Common myeloid progenitor, CD34-positive (primary cell): Measurements from ENCODE around the gene MARVELD1.
A peak's percentile ranks its signal among the peaks of the same experiment; 100 is the strongest.

Experiments
- CTCF ChIA-PET: fragments of 350-600 bp; sonication (Branson Sonifier 250); formaldehyde crosslinking; loops from one replicate; lab custom pipeline; 2021; ENCODE audit warnings: antibody characterized with exemption; lab: Charles Lee
- POLR2A ChIA-PET: fragments of 350-600 bp; sonication (Branson Sonifier 250); formaldehyde crosslinking; loops from one replicate; lab custom pipeline; 2021; ENCODE audit warnings: antibody characterized with exemption; lab: Charles Lee
- DNase-seq, 3 donors: peaks; one replicate each; pipeline versions ENCODE4 v3.0.0 to v3.0.0-alpha.2; 2013
- H3K27ac ChIP-seq, 2 experiments: 1 replicate in 1 of 2; 2 replicates in 1 of 2; pipeline ENCODE4 v1.7.0; 2013; ENCODE audit warnings: inconsistent platforms in 2 of 2, low read length in 2 of 2, mild to moderate bottlenecking in 2 of 2, low read depth in 1 of 2, moderate library complexity in 1 of 2; ENCODE audit not compliant: severe bottlenecking in 2 of 2, insufficient read depth in 1 of 2, poor library complexity in 1 of 2
- H3K27me3 ChIP-seq, 5 experiments: replicated peaks in 2 of 5; 1 replicate in 3 of 5; 2 replicates in 2 of 5; pipeline versions ENCODE4 v1.6.1 to v1.7.0; 2013; ENCODE audit warnings: low read length in 4 of 5, mild to moderate bottlenecking in 2 of 5, moderate library complexity in 2 of 5, inconsistent platforms in 1 of 5; ENCODE audit not compliant: insufficient read depth in 5 of 5, control insufficient read depth in 4 of 5
- H3K36me3 ChIP-seq, 4 experiments: 1 replicate in 2 of 4; 2 replicates in 2 of 4; pipeline versions ENCODE4 v1.6.1 to v1.7.0; 2013; ENCODE audit warnings: low read length in 3 of 4, control low read depth in 1 of 4, mild to moderate bottlenecking in 1 of 4; ENCODE audit not compliant: control insufficient read depth in 4 of 4, insufficient read depth in 4 of 4
- H3K4me1 ChIP-seq, 4 experiments: 1 replicate in 3 of 4; 2 replicates in 1 of 4; pipeline versions ENCODE4 v1.6.1 to v1.7.1; 2013; ENCODE audit warnings: low read length in 3 of 4, mild to moderate bottlenecking in 3 of 4, control low read depth in 1 of 4, inconsistent platforms in 1 of 4, moderate library complexity in 1 of 4; ENCODE audit not compliant: control insufficient read depth in 4 of 4, insufficient read depth in 4 of 4; ENCODE audit errors: control extremely low read depth in 1 of 4
- H3K4me3 ChIP-seq, 7 experiments: 1 replicate in 4 of 7; 2 replicates in 3 of 7; pipeline versions ENCODE4 v1.5.1 to v1.7.0; 2013; ENCODE audit warnings: mild to moderate bottlenecking in 7 of 7, low read length in 6 of 7, moderate library complexity in 6 of 7, inconsistent platforms in 2 of 7, low read depth in 2 of 7, control low read depth in 1 of 7; ENCODE audit not compliant: insufficient read depth in 4 of 7, control insufficient read depth in 1 of 7; ENCODE audit errors: extremely low read depth in 1 of 7
- H3K9me3 ChIP-seq, 5 experiments: 1 replicate in 4 of 5; 2 replicates in 1 of 5; pipeline versions ENCODE4 v1.6.1 to v1.7.1; 2013; ENCODE audit warnings: low read length in 4 of 5, mild to moderate bottlenecking in 2 of 5, inconsistent platforms in 1 of 5, low read depth in 1 of 5, moderate library complexity in 1 of 5; ENCODE audit not compliant: control insufficient read depth in 4 of 5, insufficient read depth in 2 of 5; ENCODE audit errors: control extremely low read depth in 1 of 5
- WGBS: methylation state at CpG from one replicate; pipeline ENCODE4 v1.1.5; 2013; ENCODE audit not compliant: insufficient coverage; 5-methylcytosine and 5-hydroxymethylcytosine counted together

MARVELD1 gene

DNA sequence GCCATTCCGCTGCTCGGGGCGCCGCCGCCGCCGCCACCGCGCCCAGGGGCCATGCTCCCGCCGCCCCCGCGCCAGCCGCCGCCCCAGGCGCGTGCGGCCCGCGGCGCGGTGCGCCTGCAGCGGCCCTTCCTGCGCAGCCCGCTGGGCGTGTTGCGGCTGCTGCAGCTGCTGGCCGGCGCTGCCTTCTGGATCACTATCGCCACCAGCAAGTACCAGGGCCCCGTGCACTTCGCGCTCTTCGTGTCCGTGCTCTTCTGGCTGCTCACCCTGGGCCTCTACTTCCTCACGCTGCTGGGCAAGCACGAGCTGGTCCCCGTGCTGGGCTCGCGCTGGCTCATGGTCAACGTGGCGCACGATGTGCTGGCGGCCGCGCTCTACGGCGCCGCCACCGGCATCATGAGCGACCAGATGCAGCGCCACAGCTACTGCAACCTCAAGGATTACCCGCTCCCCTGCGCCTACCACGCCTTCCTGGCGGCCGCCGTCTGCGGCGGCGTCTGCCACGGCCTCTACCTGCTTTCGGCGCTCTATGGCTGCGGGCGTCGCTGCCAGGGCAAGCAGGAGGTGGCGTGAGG is 383 bp downstream of the MARVELD1 start:
- under 1% methylated on average over 55 of the region's 69 CpGs for WGBS
- Histone ChIP-seq H3K4me1 (peaks cover 0 to 38% (median 30%) of the 10 kb centered on the region in 4 experiments), H3K9me3 (no peaks in the 10 kb centered on the region), H3K4me3 (peak overlapping the region; percentile 34 to 80 (median 64)), H3K36me3 (peaks cover 0 to 16% (median 9%) of the 10 kb centered on the region in 4 experiments), H3K27ac (peak overlapping the region in 1 of 2 experiments; percentile 64), H3K27me3 (no peaks in the 10 kb centered on the region)
- ChIA-PET CTCF (interaction anchor here (4.0 to 21.7 kb wide), 4 partner anchors 11 to 36 kb away, joined by 9 to 623 read pairs (median 29); partner anchors contain the start of genes AVPI1 and ZFYVE27), POLR2A (interaction anchor here (0.9 to 1.3 kb wide), 3 partner anchors 17 to 26 kb away, joined by 3 to 4 read pairs (median 3); no protein-coding TSS in a partner anchor)
- DNase-seq = peak; percentile 60 to 83 (median 69)

DNA sequence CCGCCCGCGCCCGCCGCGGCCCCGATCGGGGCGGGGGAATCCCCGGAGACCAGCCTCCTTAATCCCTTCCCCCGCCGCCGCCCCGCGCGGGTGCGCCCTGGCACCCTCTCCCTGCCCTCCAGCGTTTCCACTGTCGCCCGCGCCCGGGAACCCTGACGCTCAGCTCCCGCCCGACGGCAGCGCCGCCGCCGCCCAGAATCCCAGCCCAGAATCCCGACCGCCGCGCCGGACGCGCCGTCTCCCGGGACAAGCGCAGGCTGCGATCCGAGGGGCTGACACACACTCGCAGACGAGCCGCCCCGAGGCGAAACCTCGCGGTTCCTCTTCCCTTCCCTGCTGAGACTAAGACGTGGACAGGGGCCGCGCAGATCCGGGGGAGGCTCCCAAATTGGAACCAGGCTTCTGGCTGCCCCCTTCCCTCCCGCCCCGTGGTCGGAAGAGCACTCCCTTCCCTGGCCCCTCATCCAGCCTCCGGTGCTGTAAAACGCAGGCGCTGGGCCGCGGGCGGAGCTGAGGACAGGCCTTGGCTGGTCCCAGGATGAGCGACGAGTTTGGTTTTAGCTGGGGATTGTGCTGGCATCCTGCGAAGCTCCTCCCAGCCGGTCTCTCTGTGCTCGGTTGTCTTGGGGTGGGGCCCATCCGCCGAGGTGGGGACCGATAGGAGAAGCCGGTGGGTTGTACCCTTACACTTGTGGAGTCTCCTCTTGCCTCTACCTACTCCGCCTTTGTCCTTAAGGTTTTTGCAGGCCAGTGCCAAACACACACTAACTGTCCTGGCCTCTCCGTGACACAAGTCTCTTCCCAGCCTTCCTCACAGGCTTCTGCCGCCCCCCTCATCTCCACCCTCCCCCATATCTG is 1.1 kb downstream of the MARVELD1 start:
- H3K27ac ChIP-seq = peak overlapping the region in 1 of 2 experiments; percentile 64
- H3K4me1 ChIP-seq = peaks cover 0 to 38% (median 30%) of the 10 kb centered on the region in 4 experiments
- no peaks in the 10 kb centered on the region for H3K9me3 ChIP-seq
- 3% methylated on average over 37 of the region's 74 CpGs for WGBS
- peak overlapping the region; percentile 34 to 80 (median 64) for H3K4me3 ChIP-seq
- POLR2A ChIA-PET = interaction anchor here (1.2 to 1.3 kb wide), 2 partner anchors 17 to 22 kb away, joined by 3 to 4 read pairs; no protein-coding TSS in a partner anchor
- CTCF ChIA-PET = interaction anchor here (4.0 to 21.7 kb wide), 4 partner anchors 12 to 37 kb away, joined by 9 to 623 read pairs (median 29); partner anchors contain the start of genes AVPI1 and ZFYVE27
- H3K27me3 ChIP-seq = no peaks in the 10 kb centered on the region
- H3K36me3 ChIP-seq = peaks cover 0 to 16% (median 9%) of the 10 kb centered on the region in 4 experiments
- DNase-seq = peak; percentile 44 to 80 (median 76)

DNA sequence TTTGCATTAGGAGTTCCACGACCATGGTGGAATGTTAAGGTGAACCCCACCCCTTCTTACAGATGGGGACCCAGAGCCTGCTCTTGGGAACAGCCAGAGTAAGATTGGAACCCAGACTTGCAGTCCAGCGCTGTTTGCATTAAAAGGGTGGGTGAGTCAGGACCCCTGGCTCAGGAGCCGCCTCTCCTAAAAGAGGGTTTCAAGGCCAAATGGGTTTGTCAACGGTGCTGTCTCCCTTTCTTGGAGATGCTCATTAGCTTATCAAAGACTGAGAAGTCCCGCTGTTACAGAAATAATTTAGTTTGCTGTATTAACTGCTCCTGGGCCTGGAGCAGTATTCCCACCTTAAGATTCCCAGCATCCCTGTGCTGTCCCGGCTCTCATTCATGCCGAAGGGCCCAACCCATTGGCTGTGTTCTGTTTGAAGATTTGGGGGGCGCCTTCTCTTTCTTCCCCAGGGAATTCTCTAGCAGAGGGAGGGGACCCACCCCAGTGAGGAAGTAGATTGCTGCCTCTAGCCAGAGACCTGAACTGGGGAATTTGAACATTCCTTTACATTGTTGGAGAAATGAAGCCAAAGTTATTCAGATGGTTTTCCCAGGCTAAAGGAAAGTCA is 1.8 kb downstream of the MARVELD1 start:
- WGBS = 83% methylated on average over 7 of the region's 8 CpGs
- peaks cover 0 to 16% (median 9%) of the 10 kb centered on the region in 4 experiments for H3K36me3 ChIP-seq
- no peaks in the 10 kb centered on the region for H3K9me3 ChIP-seq
- H3K4me1 ChIP-seq = peaks cover 0 to 38% (median 30%) of the 10 kb centered on the region in 4 experiments
- peak overlapping the region in 1 of 2 experiments; percentile 64 for H3K27ac ChIP-seq
- DNase-seq = no peak
- ChIA-PET CTCF (interaction anchor here (4.3 to 21.7 kb wide), 3 partner anchors 11 to 38 kb away, joined by 22 to 623 read pairs (median 36); partner anchors contain the start of gene ZFYVE27), POLR2A (interaction anchor here (1.3 kb wide), 1 partner anchor 16 kb away, joined by 3 read pairs; no protein-coding TSS in a partner anchor)
- H3K4me3 ChIP-seq = peak overlapping the region in 4 of 7 experiments; percentile 60 to 80 (median 76)
- no peaks in the 10 kb centered on the region for H3K27me3 ChIP-seq

DNA sequence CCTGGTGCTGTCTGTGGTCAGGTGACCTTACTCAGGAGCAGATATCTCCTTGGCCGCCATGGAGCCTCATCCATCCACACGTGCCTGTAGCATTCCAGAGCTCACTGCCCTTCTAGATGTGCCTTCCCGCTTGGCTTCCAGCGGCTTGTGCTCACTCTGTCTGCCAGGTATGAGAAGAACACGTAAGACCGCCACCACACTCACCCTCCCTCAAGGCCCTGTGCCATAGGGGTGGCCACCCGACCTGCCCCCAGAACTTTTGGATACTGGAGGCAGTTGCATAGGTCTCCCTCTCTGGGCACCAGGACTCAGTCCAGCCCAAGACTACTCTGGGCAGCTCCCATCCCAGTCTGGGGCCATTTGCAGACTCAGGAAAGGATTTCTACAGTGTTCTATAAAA is 4.1 kb downstream of the MARVELD1 start:
- H3K27ac ChIP-seq = peak overlapping the region in 1 of 2 experiments; percentile 34
- POLR2A ChIA-PET = interaction anchor here (0.6 kb wide), 2 partner anchors 409 to 754 kb away, joined by 3 read pairs; no protein-coding TSS in a partner anchor
- H3K4me1 ChIP-seq = peaks cover 0 to 35% (median 30%) of the 10 kb centered on the region in 4 experiments
- DNase-seq = no peak
- no peaks in the 10 kb centered on the region for H3K9me3 ChIP-seq
- 98% methylated on average over 6 of the region's 7 CpGs for WGBS
- no peak overlapping the region for H3K4me3 ChIP-seq
- peaks cover 0 to 16% (median 9%) of the 10 kb centered on the region in 4 experiments for H3K36me3 ChIP-seq
- H3K27me3 ChIP-seq = no peaks in the 10 kb centered on the region
- CTCF ChIA-PET = interaction anchor here (1.5 to 21.7 kb wide), 4 partner anchors 6 to 40 kb away, joined by 4 to 623 read pairs (median 318); partner anchors contain the start of genes MARVELD1 and ZFYVE27

DNA sequence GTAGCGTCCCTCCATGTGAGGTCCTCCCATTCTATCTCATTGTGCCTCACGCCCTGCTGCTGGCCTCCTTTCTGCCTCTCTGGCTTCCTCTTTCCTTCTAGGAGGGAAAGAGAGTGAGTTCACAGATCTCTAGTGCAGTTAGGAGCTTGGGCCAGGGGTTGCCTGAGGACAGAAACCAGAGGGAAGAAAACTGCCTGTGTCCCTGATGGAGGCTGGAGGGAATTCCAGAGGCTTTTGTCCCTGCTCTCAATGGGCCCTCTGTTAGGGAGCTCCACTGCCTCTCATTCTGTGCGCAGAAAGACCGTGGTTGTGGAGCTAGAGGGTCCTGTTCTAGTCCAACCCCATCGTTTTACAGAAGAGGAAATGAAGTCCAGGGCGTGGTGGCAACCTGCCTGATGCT is 4.6 kb downstream of the MARVELD1 start:
- WGBS = 59% methylated on average over 4 of the region's 6 CpGs
- Histone ChIP-seq H3K4me3 (no peak overlapping the region), H3K27ac (peak overlapping the region in 1 of 2 experiments; percentile 34), H3K36me3 (peaks cover 0 to 16% (median 9%) of the 10 kb centered on the region in 4 experiments), H3K27me3 (no peaks in the 10 kb centered on the region), H3K9me3 (no peaks in the 10 kb centered on the region), H3K4me1 (peaks cover 0 to 30% (median 26%) of the 10 kb centered on the region in 4 experiments)
- POLR2A ChIA-PET = interaction anchor here (0.8 kb wide), 1 partner anchor 29 kb away, joined by 3 read pairs; no protein-coding TSS in a partner anchor
- CTCF ChIA-PET = interaction anchor here (1.5 to 21.7 kb wide), 4 partner anchors 7 to 41 kb away, joined by 4 to 623 read pairs (median 318); partner anchors contain the start of genes MARVELD1 and ZFYVE27
- DNase-seq = peak in 2 of 3 donors; percentile 18 to 42

DNA sequence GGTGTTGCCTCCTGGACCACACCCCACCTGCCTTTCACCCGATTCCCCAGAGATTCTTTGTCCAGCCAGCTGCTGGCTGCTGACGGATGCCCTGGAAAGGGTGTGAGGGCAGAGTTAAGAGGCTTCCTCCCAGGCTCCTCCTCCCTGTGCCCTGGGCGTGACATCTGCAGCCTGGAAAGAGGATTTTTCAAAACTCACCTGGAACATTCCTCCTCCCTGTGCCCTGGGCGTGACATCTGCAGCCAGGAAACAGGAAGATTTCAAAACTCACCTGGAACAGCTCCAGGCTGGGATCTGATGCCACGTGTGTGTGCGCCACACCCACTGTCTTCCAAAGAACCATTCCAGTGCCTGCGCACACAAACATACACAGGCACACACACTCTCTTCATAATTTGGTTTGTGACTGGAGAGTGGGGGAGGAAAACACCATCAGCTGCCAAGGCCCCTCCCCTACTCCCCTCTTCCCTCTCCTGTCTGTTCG is 5.2 kb downstream of the MARVELD1 start:
- Histone ChIP-seq H3K9me3 (no peaks in the 10 kb centered on the region), H3K4me1 (peaks cover 0 to 27% (median 25%) of the 10 kb centered on the region in 4 experiments), H3K27me3 (no peaks in the 10 kb centered on the region), H3K27ac (peak overlapping the region in 1 of 2 experiments; percentile 34), H3K36me3 (peaks cover 0 to 16% (median 9%) of the 10 kb centered on the region in 4 experiments), H3K4me3 (no peak overlapping the region)
- POLR2A ChIA-PET = interaction anchor here (0.8 kb wide), 1 partner anchor 29 kb away, joined by 3 read pairs; no protein-coding TSS in a partner anchor
- DNase-seq = no peak
- 89% methylated on average over 4 of the region's 8 CpGs for WGBS
- CTCF ChIA-PET = interaction anchor here (3.1 to 21.7 kb wide), 3 partner anchors 7 to 41 kb away, joined by 14 to 623 read pairs (median 623); partner anchors contain the start of genes MARVELD1 and ZFYVE27
